Measurements from ENCODE around the gene PDE3A.

PDE3A gene

GRCh38 chr12:20508359-20508758 is 140.0 kb downstream of the PDE3A start:
- Histone ChIP-seq H3K9ac (ENCODE audit: low read length in 2 of 2) (no peak overlapping the region), H3K27ac (ENCODE audit: low read length) (no peak overlapping the region), H3K4me1 (ENCODE audit: control insufficient read depth, insufficient read depth, low read length) (peaks cover 2% of the 10 kb centered on the region), H3K27me3 (ENCODE audit: control insufficient read depth in 1 of 2, insufficient read depth in 2 of 2, low read length in 2 of 2) (no peaks in the 10 kb centered on the region), H3K4me3 (ENCODE audit: low read length in 2 of 2) (no peak overlapping the region), H3K9me3 (ENCODE audit: control insufficient read depth in 2 of 2, low read length in 2 of 2) (no peaks in the 10 kb centered on the region), H3K36me3 (ENCODE audit: control insufficient read depth in 2 of 2, insufficient read depth in 2 of 2, low read length in 2 of 2) (no peaks in the 10 kb centered on the region)

- no peak overlapping the region for H3K27ac ChIP-seq (ENCODE audit: low read length)
- no peaks in the 10 kb centered on the region for H3K9me3 ChIP-seq (ENCODE audit: control insufficient read depth in 2 of 2, low read length in 2 of 2)
- peaks cover 2% of the 10 kb centered on the region for H3K4me1 ChIP-seq (ENCODE audit: control insufficient read depth, insufficient read depth, low read length)
- no peak overlapping the region for H3K9ac ChIP-seq (ENCODE audit: low read length in 2 of 2)
- no peaks in the 10 kb centered on the region for H3K27me3 ChIP-seq (ENCODE audit: control insufficient read depth in 1 of 2, insufficient read depth in 2 of 2, low read length in 2 of 2)
- H3K36me3 ChIP-seq (ENCODE audit: control insufficient read depth in 2 of 2, insufficient read depth in 2 of 2, low read length in 2 of 2), result no peaks in the 10 kb centered on the region
- H3K4me3 ChIP-seq (ENCODE audit: low read length in 2 of 2), result no peak overlapping the region
Observed at GRCh38 chr12:20508962-20509361, 140.6 kb downstream of the PDE3A start.

GRCh38 chr12:20510811-20511210 is 142.5 kb downstream of the PDE3A start:
- H3K4me3 ChIP-seq (ENCODE audit: low read length in 2 of 2), result no peak overlapping the region
- peaks cover 2% of the 10 kb centered on the region for H3K4me1 ChIP-seq (ENCODE audit: control insufficient read depth, insufficient read depth, low read length)
- no peaks in the 10 kb centered on the region for H3K27me3 ChIP-seq (ENCODE audit: control insufficient read depth in 1 of 2, insufficient read depth in 2 of 2, low read length in 2 of 2)
- no peak overlapping the region for H3K9ac ChIP-seq (ENCODE audit: low read length in 2 of 2)
- no peaks in the 10 kb centered on the region for H3K9me3 ChIP-seq (ENCODE audit: control insufficient read depth in 2 of 2, low read length in 2 of 2)
- no peak overlapping the region for H3K27ac ChIP-seq (ENCODE audit: low read length)
- H3K36me3 ChIP-seq (ENCODE audit: control insufficient read depth in 2 of 2, insufficient read depth in 2 of 2, low read length in 2 of 2), result no peaks in the 10 kb centered on the region

- H3K9ac ChIP-seq (ENCODE audit: low read length in 2 of 2), result no peak overlapping the region
- H3K4me1 ChIP-seq (ENCODE audit: control insufficient read depth, insufficient read depth, low read length), result no peaks in the 10 kb centered on the region
- H3K27me3 ChIP-seq (ENCODE audit: control insufficient read depth in 1 of 2, insufficient read depth in 2 of 2, low read length in 2 of 2), result no peaks in the 10 kb centered on the region
- H3K36me3 ChIP-seq (ENCODE audit: control insufficient read depth in 2 of 2, insufficient read depth in 2 of 2, low read length in 2 of 2), result no peaks in the 10 kb centered on the region
- no peak overlapping the region for H3K27ac ChIP-seq (ENCODE audit: low read length)
- no peak overlapping the region for H3K4me3 ChIP-seq (ENCODE audit: low read length in 2 of 2)
- H3K9me3 ChIP-seq (ENCODE audit: control insufficient read depth in 2 of 2, low read length in 2 of 2), result no peaks in the 10 kb centered on the region
Observed at GRCh38 chr12:20513189-20513588, 144.9 kb downstream of the PDE3A start.

- Histone ChIP-seq H3K9me3 (ENCODE audit: control insufficient read depth in 2 of 2, low read length in 2 of 2) (no peaks in the 10 kb centered on the region), H3K4me1 (ENCODE audit: control insufficient read depth, insufficient read depth, low read length) (no peaks in the 10 kb centered on the region), H3K27me3 (ENCODE audit: control insufficient read depth in 1 of 2, insufficient read depth in 2 of 2, low read length in 2 of 2) (no peaks in the 10 kb centered on the region), H3K27ac (ENCODE audit: low read length) (no peak overlapping the region), H3K9ac (ENCODE audit: low read length in 2 of 2) (no peak overlapping the region), H3K36me3 (ENCODE audit: control insufficient read depth in 2 of 2, insufficient read depth in 2 of 2, low read length in 2 of 2) (no peaks in the 10 kb centered on the region), H3K4me3 (ENCODE audit: low read length in 2 of 2) (no peak overlapping the region)
Observed at GRCh38 chr12:20514598-20514997, 146.3 kb downstream of the PDE3A start.

- H3K27ac ChIP-seq (ENCODE audit: low read length), result no peak overlapping the region
- no peaks in the 10 kb centered on the region for H3K27me3 ChIP-seq (ENCODE audit: control insufficient read depth in 1 of 2, insufficient read depth in 2 of 2, low read length in 2 of 2)
- H3K4me1 ChIP-seq (ENCODE audit: control insufficient read depth, insufficient read depth, low read length), result no peaks in the 10 kb centered on the region
- H3K9me3 ChIP-seq (ENCODE audit: control insufficient read depth in 2 of 2, low read length in 2 of 2), result no peaks in the 10 kb centered on the region
- no peak overlapping the region for H3K9ac ChIP-seq (ENCODE audit: low read length in 2 of 2)
- H3K4me3 ChIP-seq (ENCODE audit: low read length in 2 of 2), result no peak overlapping the region
- H3K36me3 ChIP-seq (ENCODE audit: control insufficient read depth in 2 of 2, insufficient read depth in 2 of 2, low read length in 2 of 2), result no peaks in the 10 kb centered on the region
Observed at GRCh38 chr12:20520532-20520931, 152.2 kb downstream of the PDE3A start.

GRCh38 chr12:20523658-20524057 is 155.3 kb downstream of the PDE3A start:
- Histone ChIP-seq H3K4me3 (ENCODE audit: low read length in 2 of 2) (no peak overlapping the region), H3K27ac (ENCODE audit: low read length) (no peak overlapping the region), H3K36me3 (ENCODE audit: control insufficient read depth in 2 of 2, insufficient read depth in 2 of 2, low read length in 2 of 2) (no peaks in the 10 kb centered on the region), H3K9ac (ENCODE audit: low read length in 2 of 2) (no peak overlapping the region), H3K4me1 (ENCODE audit: control insufficient read depth, insufficient read depth, low read length) (no peaks in the 10 kb centered on the region), H3K27me3 (ENCODE audit: control insufficient read depth in 1 of 2, insufficient read depth in 2 of 2, low read length in 2 of 2) (no peaks in the 10 kb centered on the region), H3K9me3 (ENCODE audit: control insufficient read depth in 2 of 2, low read length in 2 of 2) (no peaks in the 10 kb centered on the region)

GRCh38 chr12:20524113-20524512 is 155.8 kb downstream of the PDE3A start:
- H3K27me3 ChIP-seq (ENCODE audit: control insufficient read depth in 1 of 2, insufficient read depth in 2 of 2, low read length in 2 of 2), result no peaks in the 10 kb centered on the region
- H3K27ac ChIP-seq (ENCODE audit: low read length), result no peak overlapping the region
- no peak overlapping the region for H3K4me3 ChIP-seq (ENCODE audit: low read length in 2 of 2)
- no peaks in the 10 kb centered on the region for H3K4me1 ChIP-seq (ENCODE audit: control insufficient read depth, insufficient read depth, low read length)
- no peaks in the 10 kb centered on the region for H3K36me3 ChIP-seq (ENCODE audit: control insufficient read depth in 2 of 2, insufficient read depth in 2 of 2, low read length in 2 of 2)
- H3K9me3 ChIP-seq (ENCODE audit: control insufficient read depth in 2 of 2, low read length in 2 of 2), result no peaks in the 10 kb centered on the region
- H3K9ac ChIP-seq (ENCODE audit: low read length in 2 of 2), result no peak overlapping the region

GRCh38 chr12:20525064-20525610 is 156.8 kb downstream of the PDE3A start:
- Histone ChIP-seq H3K27ac (ENCODE audit: low read length) (no peak overlapping the region), H3K9ac (ENCODE audit: low read length in 2 of 2) (no peak overlapping the region), H3K9me3 (ENCODE audit: control insufficient read depth in 2 of 2, low read length in 2 of 2) (no peaks in the 10 kb centered on the region), H3K27me3 (ENCODE audit: control insufficient read depth in 1 of 2, insufficient read depth in 2 of 2, low read length in 2 of 2) (no peaks in the 10 kb centered on the region), H3K36me3 (ENCODE audit: control insufficient read depth in 2 of 2, insufficient read depth in 2 of 2, low read length in 2 of 2) (no peaks in the 10 kb centered on the region), H3K4me3 (ENCODE audit: low read length in 2 of 2) (no peak overlapping the region), H3K4me1 (ENCODE audit: control insufficient read depth, insufficient read depth, low read length) (no peaks in the 10 kb centered on the region)

- Histone ChIP-seq H3K9me3 (ENCODE audit: control insufficient read depth in 2 of 2, low read length in 2 of 2) (no peaks in the 10 kb centered on the region), H3K4me3 (ENCODE audit: low read length in 2 of 2) (peak overlapping the region in 1 of 2 donors; percentile 56), H3K27ac (ENCODE audit: low read length) (peak overlapping the region; percentile 68), H3K4me1 (ENCODE audit: control insufficient read depth, insufficient read depth, low read length) (no peaks in the 10 kb centered on the region), H3K27me3 (ENCODE audit: control insufficient read depth in 1 of 2, insufficient read depth in 2 of 2, low read length in 2 of 2) (no peaks in the 10 kb centered on the region), H3K9ac (ENCODE audit: low read length in 2 of 2) (peak overlapping the region; percentile 20 to 38), H3K36me3 (ENCODE audit: control insufficient read depth in 2 of 2, insufficient read depth in 2 of 2, low read length in 2 of 2) (no peaks in the 10 kb centered on the region)
Observed at GRCh38 chr12:20527417-20528163, 159.3 kb downstream of the PDE3A start.

GRCh38 chr12:20528208-20528607 is 159.9 kb downstream of the PDE3A start:
- no peaks in the 10 kb centered on the region for H3K36me3 ChIP-seq (ENCODE audit: control insufficient read depth in 2 of 2, insufficient read depth in 2 of 2, low read length in 2 of 2)
- no peak overlapping the region for H3K4me3 ChIP-seq (ENCODE audit: low read length in 2 of 2)
- H3K27ac ChIP-seq (ENCODE audit: low read length), result peak overlapping the region; percentile 68
- H3K9ac ChIP-seq (ENCODE audit: low read length in 2 of 2), result peak overlapping the region in 1 of 2 donors; percentile 20
- no peaks in the 10 kb centered on the region for H3K9me3 ChIP-seq (ENCODE audit: control insufficient read depth in 2 of 2, low read length in 2 of 2)
- no peaks in the 10 kb centered on the region for H3K27me3 ChIP-seq (ENCODE audit: control insufficient read depth in 1 of 2, insufficient read depth in 2 of 2, low read length in 2 of 2)
- H3K4me1 ChIP-seq (ENCODE audit: control insufficient read depth, insufficient read depth, low read length), result no peaks in the 10 kb centered on the region

Data from stomach smooth muscle (tissue), 2 donors.